Measurements from ENCODE around the gene LTV1. TPM values are rescaled to one million over a fixed set of nuclear protein-coding genes. Genes with fewer than 3 reads are reported as not detected.
"Not testable (repeated sequence)": the region's sequence is repeated elsewhere in the genome, so short reads cannot be mapped to it uniquely, and the experiment has no call there.

Gene LTV1
- polyA plus RNA-seq, 4 donors = 36.8 to 46.3 (median 41.3) TPM

DNA sequence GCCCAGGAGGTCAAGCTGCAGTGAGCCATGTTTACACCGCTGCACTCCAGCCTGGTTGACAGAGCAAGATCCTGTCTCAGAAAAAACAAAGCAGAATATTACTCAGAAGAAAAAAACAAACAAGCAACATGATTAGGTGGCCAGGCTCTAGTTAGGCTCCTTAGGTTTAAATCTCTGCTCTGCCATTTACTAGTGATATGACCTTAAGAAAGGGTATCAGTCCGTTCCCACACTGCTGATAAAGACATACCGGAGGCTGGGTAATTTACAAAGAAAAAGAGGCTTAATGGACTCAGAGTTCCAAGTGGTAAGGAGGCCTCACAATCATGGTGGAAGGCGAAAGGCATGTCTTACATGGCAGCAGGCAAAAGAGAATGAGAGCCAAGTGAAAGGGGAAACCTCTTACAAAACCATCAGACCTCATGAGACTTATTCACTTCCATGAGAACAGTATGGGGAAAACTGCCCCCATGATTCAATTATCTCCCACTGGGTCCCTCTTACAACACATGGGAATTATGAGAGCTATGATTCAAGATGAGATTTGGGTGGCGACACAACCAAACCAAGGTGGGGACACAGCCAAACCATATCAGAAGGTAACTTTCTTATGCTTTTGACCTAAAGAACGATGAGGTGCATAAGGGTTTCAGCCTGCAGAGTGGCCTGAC is 2.4 kb upstream of the LTV1 start:
- no peak for DNase-seq (ENCODE audit: low read depth in 4 of 4, low spot score in 3 of 4)

DNA sequence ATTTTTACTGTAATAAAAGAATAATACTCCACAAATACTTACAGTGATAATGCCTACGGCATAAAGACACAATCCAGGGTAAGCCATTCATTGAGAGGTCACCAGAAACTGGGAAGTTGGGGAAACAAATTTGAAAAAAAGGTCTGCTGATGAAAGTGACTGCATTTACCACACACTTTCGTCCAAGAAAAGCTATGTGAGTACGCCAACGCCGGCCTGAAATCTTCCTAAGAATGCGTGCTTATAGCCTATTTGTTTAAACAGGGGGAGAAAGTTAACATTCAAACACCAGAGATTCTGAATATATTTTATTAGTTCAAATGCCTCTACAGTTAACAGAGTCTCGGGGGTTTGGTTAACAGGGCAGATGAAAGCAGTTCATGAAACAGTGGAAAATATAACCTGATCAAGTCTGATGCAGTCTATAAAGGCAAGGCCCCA is 657 bp upstream of the LTV1 start:
- DNase-seq (ENCODE audit: low read depth in 4 of 4, low spot score in 3 of 4) = no peak

DNA sequence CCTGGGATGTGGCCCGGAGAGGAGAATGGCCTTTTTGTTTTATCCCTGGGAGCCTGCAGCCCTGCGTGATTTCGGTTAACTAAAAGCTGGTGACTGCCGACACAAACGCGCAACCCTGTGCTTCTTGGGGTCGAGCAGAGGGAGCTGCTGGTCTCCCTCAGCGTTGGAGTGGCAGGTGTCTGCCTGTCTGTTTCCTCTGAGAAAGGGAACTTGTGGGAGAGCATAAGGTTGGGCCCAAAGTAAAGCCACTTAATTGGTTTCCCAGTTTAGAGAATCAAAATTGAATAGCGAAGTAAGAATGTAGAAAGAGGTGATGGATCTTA is 500 bp downstream of the LTV1 start:
- no peak for DNase-seq (ENCODE audit: low read depth in 4 of 4, low spot score in 3 of 4)

DNA sequence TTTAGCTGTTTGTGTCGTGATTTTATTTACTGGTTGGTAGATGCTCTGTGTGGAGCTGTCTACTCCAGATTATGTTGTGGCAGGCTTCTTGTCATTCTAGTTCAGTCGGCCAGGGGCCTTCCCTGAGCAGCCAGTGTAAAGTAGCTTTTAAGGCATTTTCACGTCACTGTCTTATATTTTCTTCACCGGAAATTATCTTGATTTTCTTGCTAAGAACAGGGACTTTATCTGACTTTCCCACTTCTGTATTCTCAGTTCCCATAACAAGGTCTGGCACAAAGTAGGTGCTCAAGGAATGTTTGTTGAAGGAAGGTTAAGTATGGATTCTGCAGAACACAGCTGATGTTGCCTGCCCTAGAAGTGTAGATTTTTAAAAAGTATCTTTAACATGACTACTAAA is 868 bp downstream of the LTV1 start:
- no peak for DNase-seq (ENCODE audit: low read depth in 4 of 4, low spot score in 3 of 4)

DNA sequence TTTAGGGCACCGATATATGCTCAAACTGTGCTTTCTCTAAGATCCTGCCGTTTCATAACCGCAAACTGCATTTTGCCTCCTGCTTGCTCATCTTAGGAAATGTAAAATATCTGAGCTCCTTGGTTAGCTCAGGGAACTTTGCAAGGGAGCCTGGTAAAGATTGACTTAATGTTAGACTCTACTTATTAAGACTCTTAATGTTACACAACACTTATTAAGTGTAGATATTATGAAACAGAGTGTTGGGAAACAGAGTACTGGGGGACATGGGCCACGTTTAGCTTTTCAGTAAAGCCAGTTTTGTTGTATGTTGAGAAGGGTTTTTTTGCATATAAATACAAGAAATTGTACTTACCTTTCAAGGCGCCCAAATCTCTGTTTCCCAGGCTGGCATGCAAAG is 1.9 kb downstream of the LTV1 start:
- DNase-seq (ENCODE audit: low read depth in 4 of 4, low spot score in 3 of 4) = no peak

DNA sequence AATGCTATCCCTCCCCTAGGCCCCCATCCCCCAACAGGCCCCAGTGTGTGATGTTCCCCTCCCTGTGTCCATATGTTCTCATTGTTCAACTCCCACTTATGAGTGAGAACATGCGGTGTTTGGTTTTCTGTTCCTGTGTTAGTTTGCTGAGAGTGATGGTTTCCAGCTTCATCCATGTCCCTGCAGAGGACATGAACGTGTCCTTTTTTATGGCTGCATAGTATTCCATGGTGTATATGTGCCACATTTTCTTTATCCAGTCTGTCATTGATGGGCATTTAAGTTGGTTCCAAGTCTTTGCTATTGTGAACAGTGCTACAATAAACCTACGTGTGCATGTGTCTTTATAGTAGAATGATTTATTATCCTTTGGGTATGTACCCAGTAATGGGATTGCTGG is 8.6 kb downstream of the LTV1 start:
- DNase-seq (ENCODE audit: low read depth in 4 of 4, low spot score in 3 of 4) = not testable (repeated sequence)

DNA sequence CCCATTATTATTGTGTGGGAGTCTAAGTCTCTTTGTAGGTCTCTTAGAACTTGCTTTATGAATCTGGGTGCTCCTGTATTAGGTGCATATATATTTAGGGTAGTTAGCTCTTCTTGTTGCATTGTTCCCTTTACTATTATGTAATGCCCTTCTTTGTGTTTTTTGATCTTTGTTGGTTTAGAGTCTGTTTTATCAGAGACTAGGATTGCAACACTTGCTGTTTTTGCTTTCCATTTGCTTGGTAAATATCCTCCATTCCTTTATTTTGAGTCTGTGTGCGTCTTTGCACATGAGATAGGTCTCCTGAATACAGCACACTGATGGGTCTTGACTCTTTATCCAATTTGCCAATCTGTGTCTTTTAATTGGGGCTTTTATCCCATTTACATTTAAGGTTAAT is 11.9 kb downstream of the LTV1 start:
- not testable (repeated sequence) for DNase-seq (ENCODE audit: low read depth in 4 of 4, low spot score in 3 of 4)

DNA sequence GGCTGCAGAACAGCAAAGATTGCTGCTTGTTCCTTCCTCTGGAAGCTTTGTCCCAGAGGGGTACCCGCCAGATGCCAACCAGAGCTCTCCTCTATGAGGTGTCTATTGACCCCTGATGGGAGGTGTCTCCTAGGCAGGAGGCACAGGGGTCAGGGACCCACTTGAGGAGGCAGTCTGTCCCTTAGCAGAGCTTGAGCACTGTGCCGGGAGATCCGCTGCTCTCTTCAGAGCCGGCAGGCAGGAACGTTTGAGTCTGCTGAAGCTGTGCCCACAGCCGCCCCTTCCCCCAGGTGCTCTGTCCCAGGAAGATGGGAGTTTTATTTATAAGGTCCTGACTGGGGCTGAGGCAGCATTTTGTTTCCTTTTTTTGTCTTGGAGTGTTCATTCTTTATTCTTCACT is 13.6 kb downstream of the LTV1 start:
- not testable (repeated sequence) for DNase-seq (ENCODE audit: low read depth in 4 of 4, low spot score in 3 of 4)

DNA sequence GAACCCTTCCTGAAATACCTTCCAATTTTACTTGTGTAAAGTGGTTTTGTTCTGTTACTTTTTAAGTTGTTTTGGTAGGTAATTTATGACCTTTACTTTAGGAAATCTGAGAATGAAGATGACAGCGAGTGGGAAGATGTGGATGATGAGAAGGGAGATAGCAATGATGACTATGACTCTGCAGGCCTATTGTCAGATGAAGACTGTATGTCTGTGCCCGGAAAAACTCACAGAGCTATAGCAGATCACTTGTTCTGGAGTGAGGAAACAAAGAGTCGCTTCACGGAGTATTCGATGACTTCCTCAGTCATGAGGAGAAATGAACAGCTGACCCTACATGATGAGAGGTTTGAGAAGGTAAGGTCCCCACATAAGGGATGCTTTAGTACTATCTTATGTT is 14.5 kb downstream of the LTV1 start:
- no peak for DNase-seq (ENCODE audit: low read depth in 4 of 4, low spot score in 3 of 4)

DNA sequence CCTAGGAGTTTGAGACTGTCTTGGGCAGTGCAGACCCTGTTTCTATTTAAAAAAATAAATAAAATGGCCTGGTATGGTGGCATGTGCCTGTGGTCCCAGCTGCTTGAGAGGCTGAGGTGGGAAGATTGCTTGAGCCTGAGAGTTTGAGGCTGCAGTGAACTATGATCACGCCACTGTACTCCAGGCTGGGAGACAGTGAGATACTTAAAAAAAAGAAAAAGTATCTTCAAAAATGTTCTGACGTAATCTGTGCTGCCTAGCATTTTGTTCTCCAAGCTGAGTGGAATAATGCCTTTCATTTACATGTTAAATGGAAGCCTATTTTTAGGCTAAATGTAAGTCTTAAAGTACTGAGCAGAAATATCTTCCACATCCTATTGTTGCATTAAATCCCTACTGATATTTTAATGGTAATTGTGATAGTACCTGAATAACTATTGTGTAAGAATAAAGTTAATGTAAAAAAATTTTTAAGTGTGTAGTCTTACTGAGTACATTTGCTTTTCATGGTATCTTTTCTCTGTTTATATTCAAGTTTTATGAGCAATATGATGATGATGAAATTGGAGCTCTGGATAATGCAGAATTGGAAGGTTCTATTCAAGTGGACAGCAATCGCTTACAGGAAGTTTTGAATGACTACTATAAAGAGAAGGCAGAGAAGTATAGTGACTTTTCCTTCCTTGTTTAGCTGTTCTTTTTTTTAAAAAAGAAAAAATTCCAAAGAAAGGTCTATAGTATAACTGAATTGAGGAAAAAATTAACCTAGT is 16.9 kb downstream of the LTV1 start:
- DNase-seq (ENCODE audit: low read depth in 4 of 4, low spot score in 3 of 4) = no peak

DNA sequence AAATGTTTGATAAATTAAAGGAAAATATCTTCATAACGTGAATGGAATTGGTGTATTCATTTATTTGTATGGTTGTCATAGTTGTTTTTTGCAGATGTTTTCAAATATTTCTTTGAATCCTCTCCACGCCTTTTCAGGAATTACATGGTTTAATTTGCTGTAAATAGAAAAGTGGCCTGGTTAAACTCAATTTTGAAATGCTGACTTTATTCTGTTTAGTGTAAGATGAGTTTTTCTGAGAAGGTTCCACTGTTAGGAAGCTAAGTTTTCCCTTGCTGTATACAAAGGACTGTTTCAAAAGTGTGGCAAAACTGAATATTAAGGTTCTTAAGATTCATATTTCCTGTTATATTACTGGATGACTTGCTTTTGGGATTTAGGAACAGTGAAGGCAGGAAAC is 20.6 kb downstream of the LTV1 start:
- DNase-seq (ENCODE audit: low read depth in 4 of 4, low spot score in 3 of 4) = no peak

DNA sequence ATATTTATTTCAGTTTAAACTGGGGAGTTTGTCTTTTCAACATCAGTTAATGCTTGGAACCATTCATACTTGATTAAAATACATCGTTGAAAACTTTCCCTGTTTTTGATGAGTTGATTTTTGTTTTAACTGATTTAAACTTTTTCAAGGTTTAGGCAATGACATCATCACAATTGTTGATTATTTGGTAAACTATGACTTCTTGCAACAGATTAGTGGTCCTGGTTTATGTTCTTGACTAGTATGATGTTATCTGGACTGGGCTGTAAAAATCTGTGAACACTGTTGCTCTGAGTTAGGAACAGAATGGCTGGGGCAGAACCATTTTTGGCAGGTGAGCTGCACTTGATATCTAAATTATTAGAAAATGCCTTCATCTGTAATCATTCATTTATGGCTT is 21.1 kb downstream of the LTV1 start, which contains the start of gene ZC2HC1B:
TSS of gene ZC2HC1B (plus strand) at position 241 of the 400 bp plus-strand sequence. CDS start at position 307, 66 bp downstream.
- DNase-seq (ENCODE audit: low read depth in 4 of 4, low spot score in 3 of 4) = no peak

DNA sequence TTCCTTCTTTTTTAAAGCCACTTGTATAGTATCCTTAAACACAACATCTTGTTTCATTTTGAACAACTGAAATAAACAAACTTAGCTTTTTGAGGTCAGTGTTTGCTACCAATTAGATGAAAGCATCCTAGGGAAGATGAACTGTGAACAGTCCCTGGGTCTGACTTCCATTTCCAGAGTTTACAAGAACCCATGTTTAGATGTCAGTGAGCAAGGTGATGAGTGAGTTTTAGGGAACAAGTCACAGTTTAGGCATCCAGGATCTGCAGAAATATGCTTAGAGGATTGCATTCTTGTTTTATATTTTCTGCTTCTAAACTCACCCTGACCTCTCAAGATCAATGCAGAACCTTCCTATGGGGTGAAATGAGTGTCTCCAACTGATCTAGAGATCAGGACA is 24.1 kb downstream of the LTV1 start:
- no peak for DNase-seq (ENCODE audit: low read depth in 4 of 4, low spot score in 3 of 4)

DNA sequence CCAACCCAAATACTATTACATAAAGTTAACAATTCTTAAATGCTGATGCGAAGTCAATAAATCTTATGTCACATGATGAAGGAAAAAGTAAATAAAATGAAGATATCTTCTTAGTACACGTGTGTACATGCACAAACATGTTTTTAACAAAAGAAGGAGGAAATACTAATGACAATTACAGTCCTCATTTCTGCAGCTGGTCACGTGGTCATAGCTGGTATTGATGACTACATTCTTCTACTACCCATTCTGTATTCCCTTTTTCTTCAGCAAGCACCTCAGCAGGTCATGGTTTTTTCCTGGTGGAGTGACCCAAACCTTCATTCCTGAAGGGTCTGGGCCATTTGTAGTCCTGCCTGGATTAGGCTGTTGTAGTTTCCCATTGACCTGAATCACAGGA is 25.7 kb downstream of the LTV1 start:
- not testable (repeated sequence) for DNase-seq (ENCODE audit: low read depth in 4 of 4, low spot score in 3 of 4)

DNA sequence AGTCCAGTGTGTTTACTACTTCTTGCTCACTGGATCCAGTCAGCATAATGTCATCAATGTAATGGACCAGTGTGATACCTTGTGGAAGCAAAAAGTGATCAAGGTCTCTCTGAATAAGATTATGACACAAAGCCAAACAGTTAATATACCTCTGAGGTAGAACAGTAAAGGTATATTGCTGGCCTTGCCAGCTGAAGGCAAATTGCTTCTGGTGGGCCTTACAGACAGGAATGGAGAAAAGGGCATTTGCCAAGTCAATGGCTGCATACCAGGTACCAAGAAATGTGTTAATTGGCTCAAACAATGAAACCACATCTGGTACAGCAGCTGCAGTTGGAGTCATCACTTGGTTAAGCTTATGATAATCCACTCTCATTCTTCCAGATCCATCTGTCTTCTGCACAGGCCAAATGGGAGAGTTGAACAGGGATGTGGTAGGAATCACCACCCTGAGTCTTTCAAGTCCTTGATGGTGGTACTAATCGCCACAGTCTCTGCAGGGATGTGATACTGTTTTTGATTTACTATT is 28.1 kb downstream of the LTV1 start:
- not testable (repeated sequence) for DNase-seq (ENCODE audit: low read depth in 4 of 4, low spot score in 3 of 4)

DNA sequence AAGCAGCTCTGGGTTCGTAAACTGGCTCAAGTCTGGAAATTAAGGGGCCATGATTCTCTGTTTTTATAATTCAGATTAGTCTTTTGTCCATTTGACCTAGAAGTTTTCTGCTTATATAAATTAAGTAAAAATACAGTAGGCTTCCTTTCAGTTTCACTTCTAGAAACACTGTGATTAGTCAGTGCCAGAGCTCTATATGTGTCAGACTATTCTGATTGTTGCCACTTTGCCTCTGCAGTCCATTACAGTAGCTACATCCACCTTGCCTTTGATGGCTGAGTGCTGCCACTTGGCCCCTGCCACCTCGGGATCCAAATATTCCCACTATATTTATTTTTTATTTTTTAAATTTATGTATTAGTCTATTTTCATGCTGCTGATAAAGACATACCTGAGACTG is 29.1 kb downstream of the LTV1 start:
- no peak for DNase-seq (ENCODE audit: low read depth in 4 of 4, low spot score in 3 of 4)

DNA sequence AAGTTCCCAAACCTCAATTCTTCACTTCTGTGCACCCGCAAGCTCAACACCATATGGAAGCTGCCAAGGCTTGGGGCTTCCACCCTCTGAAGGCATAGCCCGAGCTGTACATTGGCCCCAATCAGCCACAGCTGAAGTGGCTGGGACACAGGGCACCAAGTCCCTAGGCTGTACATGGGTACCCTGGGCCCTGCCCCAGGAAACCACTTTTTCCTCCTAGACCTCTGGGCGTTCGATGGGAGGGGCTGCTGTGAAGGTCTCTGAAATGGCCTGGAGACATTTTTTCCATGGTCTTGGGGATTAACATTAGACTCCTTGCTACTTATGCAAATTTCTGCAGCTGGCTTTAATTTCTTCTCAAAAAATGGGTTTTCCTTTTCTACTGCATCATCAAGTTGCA is 30.5 kb downstream of the LTV1 start:
- DNase-seq (ENCODE audit: low read depth in 4 of 4, low spot score in 3 of 4) = not testable (repeated sequence)

DNA sequence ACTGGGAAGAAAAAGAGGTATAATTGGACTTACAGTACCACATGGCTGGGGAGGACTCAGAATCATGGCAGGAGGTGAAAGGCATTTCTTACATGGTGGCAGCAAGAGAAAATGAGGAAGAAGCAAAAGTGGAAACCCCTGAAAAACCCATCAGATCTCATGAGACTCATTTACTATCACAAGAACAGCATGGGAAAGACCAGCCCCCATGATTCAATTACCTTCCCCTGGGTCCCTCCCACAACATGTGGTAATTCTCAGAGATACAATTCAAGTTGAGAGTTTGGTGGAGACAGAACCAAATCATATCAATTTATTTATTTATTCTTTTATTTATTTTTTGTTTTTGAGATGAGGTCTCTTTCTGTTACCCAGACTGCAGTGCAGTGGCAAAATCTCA is 31.4 kb downstream of the LTV1 start:
- DNase-seq (ENCODE audit: low read depth in 4 of 4, low spot score in 3 of 4) = not testable (repeated sequence)

DNA sequence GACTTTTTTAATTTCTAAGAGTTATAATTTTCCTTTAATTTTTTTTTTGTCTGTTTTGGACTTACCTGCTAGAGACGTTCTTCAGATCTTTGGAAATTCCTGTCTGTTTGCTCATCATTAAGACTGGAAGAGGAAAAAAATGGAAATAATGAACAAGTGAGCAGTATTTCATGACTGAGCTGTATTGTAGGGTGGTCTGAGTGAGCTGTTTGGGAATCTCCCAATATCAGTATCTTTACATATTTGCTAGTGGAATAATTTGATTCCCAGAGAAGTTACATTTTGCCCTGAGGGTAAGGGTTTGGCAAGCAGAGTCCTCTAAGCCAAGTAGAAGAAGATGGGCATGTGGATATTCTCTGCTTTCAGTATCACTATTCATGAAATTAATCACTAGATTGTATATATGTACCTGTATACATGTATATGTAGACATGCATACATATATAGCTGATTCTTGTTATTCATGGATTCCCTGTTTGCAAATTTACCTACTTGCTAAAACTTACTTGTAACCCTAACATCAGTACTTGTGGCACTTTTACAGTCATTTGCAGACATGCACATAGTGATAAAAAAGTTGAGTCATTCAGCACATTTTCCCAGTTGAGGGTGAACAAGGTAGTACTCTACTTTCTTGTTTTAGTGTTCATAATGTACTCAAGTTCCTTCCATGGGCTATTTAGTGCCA is 34.6 kb downstream of the LTV1 start:
- no peak for DNase-seq (ENCODE audit: low read depth in 4 of 4, low spot score in 3 of 4)

DNA sequence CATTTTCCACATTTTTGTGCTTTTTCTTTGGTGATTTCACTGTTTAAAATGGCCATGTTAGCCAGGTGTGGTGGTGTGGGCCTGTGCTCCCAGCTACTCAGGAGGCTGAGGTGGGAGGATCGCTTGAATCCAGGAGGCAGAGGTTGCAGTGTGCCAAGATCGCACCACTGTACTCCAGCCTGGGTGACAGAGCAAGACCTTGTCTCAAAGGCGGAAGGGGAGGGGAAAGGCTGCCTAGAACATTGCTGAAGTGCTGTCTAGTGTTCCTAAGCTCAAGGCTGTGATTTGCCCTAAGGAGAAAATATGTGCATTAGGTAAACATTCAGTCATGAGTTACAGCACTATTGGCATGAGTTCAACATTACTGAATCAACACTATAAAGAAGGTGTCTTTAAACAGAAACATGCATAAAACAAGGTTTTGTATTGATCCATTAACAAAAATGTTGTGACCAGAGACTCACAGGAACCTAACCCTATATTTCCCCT is 35.2 kb downstream of the LTV1 start:
- no peak for DNase-seq (ENCODE audit: low read depth in 4 of 4, low spot score in 3 of 4)

DNA sequence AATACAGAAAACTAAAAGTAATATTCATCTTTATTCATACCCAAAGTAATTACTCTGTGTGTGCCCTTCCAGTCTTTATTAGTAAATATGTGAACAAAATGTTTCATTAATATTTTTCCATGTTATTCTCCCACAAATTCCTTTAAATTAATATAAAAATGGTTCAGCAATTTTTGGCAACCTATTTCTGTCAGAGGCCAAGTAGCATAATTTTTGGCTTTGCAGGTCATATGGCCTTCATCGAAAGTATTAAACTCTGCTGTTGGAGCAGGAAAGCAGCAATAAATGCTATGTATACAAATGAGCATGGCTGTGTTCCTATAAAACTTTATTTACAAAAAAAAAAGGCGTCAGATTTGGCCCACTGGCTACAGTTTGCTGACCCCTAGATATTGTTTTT is 37.3 kb downstream of the LTV1 start:
- DNase-seq (ENCODE audit: low read depth in 4 of 4, low spot score in 3 of 4) = no peak

Measured in left renal pelvis (tissue), 4 donors.